A549 (cell line): Measurements from ENCODE around the gene PCDH9.

Source experiments
- CEBPB ChIP-seq, 2 experiments: fragments of >200 bp in 1 of 2; sonication (Bioruptor Twin) in 1 of 2; formaldehyde crosslinking in 1 of 2; IDR thresholded peaks; 2 replicates each; pipeline ENCODE4 v1.6.1; 2012 to 2016
- CTCF ChIP-seq: fragments of >200 bp; sonication (Bioruptor Twin); formaldehyde crosslinking; IDR thresholded peaks from 3 replicates; pipeline ENCODE4 v1.5.1; 2016
- HOXB13 ChIP-seq: fragments of 250-450 bp; sonication (Bioruptor Pico); IDR thresholded peaks from 2 replicates; pipeline ENCODE4 v1.5.0; 2020; ENCODE audit warnings: low read depth, mild to moderate bottlenecking, moderate library complexity
- MYC ChIP-seq: IDR thresholded peaks from 2 replicates; pipeline ENCODE4 v1.6.1; 2012; ENCODE audit warnings: mild to moderate bottlenecking, inconsistent platforms, low read length, improper control_type of control experiment, borderline replicate concordance
- POLR2A ChIP-seq: IDR thresholded peaks from 2 replicates; pipeline ENCODE4 v1.6.1; 2012; ENCODE audit warnings: mild to moderate bottlenecking, low read length
- RCOR1 ChIP-seq: fragments of 150-350 bp; IDR thresholded peaks from 2 replicates; pipeline ENCODE4 v1.6.1; 2014; ENCODE audit warnings: antibody characterized with exemption, low read length, low read depth

GRCh38 chr13:66518068-66518467, 712.1 kb downstream of the PCDH9 start:
- TF ChIP-seq CEBPB (IDR thresholded peaks at IDR 0.05), result no peak
- TF ChIP-seq MYC, result no peak
- no peak for TF ChIP-seq CTCF
- no peak for TF ChIP-seq POLR2A
- TF ChIP-seq HOXB13 (CRISPR knock-in tag), result no peak
- no peak for TF ChIP-seq RCOR1
